SK-MEL-5 (cell line): ENCODE results near the gene SLC35G3. TPM values are rescaled to one million over a fixed set of nuclear protein-coding genes. Genes with fewer than 3 reads are reported as not detected.
"Not testable (repeated sequence)": the region's sequence is repeated elsewhere in the genome, so short reads cannot be mapped to it uniquely, and the experiment has no call there.

ENCODE experiments used
- DNase-seq: peaks from one replicate; pipeline ENCODE4 v3.0.0-alpha.2; 2016; ENCODE audit warnings: low read depth, low spot score
- in situ Hi-C: cut with HindIII; loops from 2 replicates; pipeline ENCODE4 v1.10.0; 2016; ENCODE audit warnings: low sequenced_read_pairs, high pct_unique_total_duplicates, low pct_unique_long_range_greater_than_20kb
- polyA plus RNA-seq, 2 experiments: library from polyadenylated mRNA; depleted of rRNA; stranded (reverse); fragments of >200 nt; gene quantifications; 2 replicates each; pipeline ENCODE4 v1.2.3, GENCODE V29; 2015
- total RNA-seq: library from RNA; depleted of rRNA; stranded (reverse); fragments of >200 nt; shearing (Covaris generic); gene quantifications from 2 replicates; pipeline ENCODE4 v1.2.3, GENCODE V29; 2014; rRNA removed

The SLC35G3 gene
- total RNA-seq = not detected in 2 replicates
- not detected in 2 replicates for polyA plus RNA-seq (2015; cell fraction: cytosol; rRNA removed)
- polyA plus RNA-seq (2015; cell fraction: nucleus; rRNA removed) = not detected in 2 replicates

DNA sequence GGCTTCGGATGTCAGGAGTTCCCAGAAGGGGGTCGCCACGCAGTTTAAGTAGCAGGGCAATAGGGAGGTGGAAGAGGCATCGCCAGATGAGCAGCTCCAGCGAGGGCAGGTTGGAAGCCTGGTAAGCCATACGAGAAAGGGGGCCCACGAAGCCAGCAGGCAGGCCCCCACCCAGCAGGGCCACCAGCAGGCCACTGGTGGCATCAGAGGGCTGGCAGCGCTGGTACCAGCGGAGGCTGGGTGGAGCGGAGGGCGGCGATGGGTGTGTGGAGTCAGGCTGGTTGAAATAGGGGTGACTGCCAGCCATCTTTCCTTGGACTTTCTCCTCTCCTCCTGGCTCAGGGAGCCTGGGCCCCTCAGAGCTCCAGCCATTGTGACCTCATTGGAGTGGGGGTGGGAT lies at the start of gene SLC35G3:
TSS of gene SLC35G3 (minus strand) at position 393 of the 400 bp plus-strand sequence. CDS start at position 307, 86 bp downstream.
- DNase-seq, in situ Hi-C loops: not testable (repeated sequence)

DNA sequence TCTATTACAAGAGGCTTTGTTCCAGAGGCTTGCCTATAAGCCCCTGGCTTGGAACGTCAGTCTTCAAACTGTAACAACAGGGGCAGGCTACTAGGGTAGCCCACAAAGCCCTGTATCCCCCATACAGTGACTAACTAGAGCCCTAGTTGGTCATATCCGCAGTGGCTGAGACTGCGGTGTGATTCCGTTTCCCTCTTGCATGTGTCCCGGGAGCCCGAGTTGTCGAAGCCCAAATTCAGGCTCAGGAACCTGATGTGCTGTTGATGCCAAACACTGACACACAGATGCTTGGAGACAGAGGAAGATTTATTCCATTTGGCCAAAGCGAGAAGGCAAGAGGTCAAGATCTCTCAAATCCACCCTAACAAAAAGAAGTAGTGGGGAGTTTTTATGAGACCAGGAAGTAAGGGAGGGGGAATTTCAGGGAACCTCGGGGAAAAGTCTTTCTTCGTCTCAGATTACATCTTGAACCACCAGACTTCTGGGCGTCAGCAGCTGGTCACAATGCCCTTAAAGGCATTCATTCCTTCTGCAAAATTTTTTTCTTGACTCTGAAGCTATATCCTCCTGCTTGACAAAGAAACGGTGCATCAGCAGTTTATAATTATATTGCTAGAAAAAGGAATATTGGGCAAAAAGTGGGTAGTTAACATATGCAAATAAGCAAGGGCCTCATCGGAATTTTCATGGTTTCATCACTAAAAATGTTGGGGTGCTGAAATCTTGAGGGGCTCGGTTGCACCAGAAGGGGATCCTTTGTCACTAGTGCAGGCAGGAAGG lies 49.6 kb upstream of the SLC35G3 start:
- in situ Hi-C loops = no loop called here

GRCh38 chr17:35242805-35243560 lies 48.8 kb upstream of the SLC35G3 start, which contains the start of gene SLFN5:
TSS of gene SLFN5 (plus strand) at chr17:35243072. CDS start at chr17:35258691, 15,619 bp downstream.
- DNase-seq = peak; percentile 92
- in situ Hi-C loops = no loop called here

More for the DNA sequence above, 49.6 kb upstream of the SLC35G3 start:
- DNase-seq = peak; percentile 47

- DNase-seq = peak; percentile 47
These were observed 48.1 kb upstream of the SLC35G3 start for GRCh38 chr17:35242158-35242804.

DNA sequence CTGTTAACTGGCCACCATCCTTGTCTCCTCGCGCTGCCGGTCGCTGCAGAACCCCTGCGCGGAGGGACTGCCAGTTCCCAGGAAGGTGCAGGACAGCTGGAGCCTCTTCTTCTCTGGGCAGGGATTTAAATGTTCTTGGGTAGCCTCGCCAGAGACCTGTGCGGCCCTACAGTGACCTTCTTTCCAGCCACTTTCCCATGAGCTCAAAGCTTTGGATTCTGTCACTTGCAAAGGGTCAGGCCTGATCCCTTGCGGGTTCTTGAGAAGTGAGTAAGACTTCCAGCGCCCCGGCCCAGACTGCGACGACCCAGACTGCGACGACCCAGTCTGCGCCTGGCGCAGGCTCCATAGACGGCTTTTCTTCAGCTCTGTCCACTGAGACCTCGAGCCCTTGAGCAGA lies 47.3 kb upstream of the SLC35G3 start:
- DNase-seq = no peak
- in situ Hi-C loops = no loop called here

More at GRCh38 chr17:35242158-35242804, 48.1 kb upstream of the SLC35G3 start:
- in situ Hi-C loops = no loop called here

DNA sequence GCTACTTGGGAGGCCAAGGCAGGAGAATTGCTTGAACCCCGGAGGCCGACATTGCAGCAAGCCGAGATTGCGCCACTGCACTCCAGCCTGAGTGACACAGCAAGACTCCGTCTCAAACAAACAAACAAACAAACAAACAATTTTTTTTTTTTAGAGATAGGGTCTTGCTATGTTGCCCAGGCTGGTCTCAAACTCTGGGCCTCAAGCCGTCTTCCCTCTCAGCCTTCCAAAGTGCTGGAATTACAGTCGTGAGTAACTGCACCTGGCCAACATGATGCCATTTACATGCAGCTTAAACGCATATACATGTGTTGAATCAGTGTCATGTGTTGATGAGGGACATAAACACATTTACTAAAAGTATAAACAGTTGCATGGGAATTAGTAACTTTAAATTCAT lies 46.7 kb upstream of the SLC35G3 start:
- no peak for DNase-seq
- in situ Hi-C loops = no loop called here

DNA sequence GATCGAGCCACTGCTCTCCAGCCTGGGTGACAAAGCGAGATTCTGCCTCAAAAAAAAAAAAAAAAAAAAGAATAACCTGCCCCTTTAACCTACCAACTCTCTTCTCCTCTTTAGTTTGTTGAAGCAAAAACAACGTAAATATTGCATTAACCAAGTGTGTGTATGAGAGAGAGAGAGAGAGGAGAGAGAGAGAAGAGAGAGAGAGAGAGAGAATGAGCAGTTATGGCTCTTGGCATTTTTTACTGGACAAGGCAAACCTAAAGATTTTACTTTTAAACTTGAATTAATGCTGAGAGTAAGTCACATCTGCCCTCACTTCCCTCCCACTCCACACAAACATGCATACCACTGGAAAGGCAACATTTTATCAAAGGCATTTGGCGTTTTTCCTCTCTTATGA lies 45.6 kb upstream of the SLC35G3 start:
- in situ Hi-C loops = no loop called here
- no peak for DNase-seq

GRCh38 chr17:35238821-35239220 lies 44.6 kb upstream of the SLC35G3 start:
- DNase-seq = no peak
- in situ Hi-C loops = no loop called here

DNA sequence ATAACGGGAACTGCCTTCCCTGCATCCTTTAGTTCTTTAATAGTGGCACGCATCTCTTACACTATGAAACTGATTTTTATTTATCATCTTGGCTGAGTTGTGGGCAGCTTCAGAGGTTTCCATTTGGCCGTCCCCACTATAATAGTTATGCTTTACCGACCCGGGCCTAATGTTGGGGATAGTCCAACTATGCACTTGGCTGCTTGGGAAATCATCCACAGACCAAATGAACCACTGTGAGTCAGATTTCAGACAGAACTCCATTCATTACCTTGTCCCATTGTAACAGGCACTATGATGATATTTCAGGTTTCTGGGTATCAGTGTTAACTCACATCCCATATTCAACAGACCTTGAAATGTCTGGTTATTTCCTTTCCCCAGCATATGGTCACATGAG lies 42.6 kb upstream of the SLC35G3 start:
- no peak for DNase-seq
- in situ Hi-C loops = no loop called here

GRCh38 chr17:35235917-35236316 lies 41.7 kb upstream of the SLC35G3 start:
- in situ Hi-C loops = no loop called here

GRCh38 chr17:35235289-35235688 lies 41.1 kb upstream of the SLC35G3 start:
- no peak for DNase-seq
- in situ Hi-C loops = no loop called here

More at GRCh38 chr17:35235917-35236316, 41.7 kb upstream of the SLC35G3 start:
- no peak for DNase-seq

- in situ Hi-C loops, DNase-seq: not testable (repeated sequence)
These were observed 40.1 kb upstream of the SLC35G3 start for GRCh38 chr17:35234315-35234714.

- in situ Hi-C loops = no loop called here
- DNase-seq = no peak
These were observed 35.4 kb upstream of the SLC35G3 start for GRCh38 chr17:35229638-35230037.

GRCh38 chr17:35227546-35227945 lies 33.4 kb upstream of the SLC35G3 start:
- DNase-seq = no peak
- in situ Hi-C loops = no loop called here

DNA sequence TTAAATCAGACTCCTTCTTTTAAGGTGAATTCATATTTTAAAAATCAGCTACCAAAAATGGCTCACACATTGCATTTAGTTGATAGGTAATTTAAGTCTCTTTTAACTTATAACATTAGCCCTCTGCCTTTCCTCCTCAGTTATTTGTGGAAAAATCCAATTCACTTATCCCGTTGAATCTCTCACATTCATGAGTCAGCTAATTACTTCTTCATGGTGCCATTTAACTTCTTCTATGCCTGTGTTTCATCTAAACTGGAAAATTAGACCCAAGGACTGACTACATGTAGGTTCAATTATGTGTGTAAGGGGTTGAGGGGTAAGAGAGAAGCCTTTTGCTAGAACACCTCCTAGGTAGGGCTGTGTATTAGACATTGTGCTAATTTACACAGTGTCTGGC lies 30.2 kb upstream of the SLC35G3 start:
- DNase-seq = no peak
- in situ Hi-C loops = no loop called here

- DNase-seq = no peak
- in situ Hi-C loops = no loop called here
These were observed 28.3 kb upstream of the SLC35G3 start for GRCh38 chr17:35222452-35222851.

GRCh38 chr17:35218915-35219314 lies 24.7 kb upstream of the SLC35G3 start:
- in situ Hi-C loops = no loop called here
- no peak for DNase-seq

DNA sequence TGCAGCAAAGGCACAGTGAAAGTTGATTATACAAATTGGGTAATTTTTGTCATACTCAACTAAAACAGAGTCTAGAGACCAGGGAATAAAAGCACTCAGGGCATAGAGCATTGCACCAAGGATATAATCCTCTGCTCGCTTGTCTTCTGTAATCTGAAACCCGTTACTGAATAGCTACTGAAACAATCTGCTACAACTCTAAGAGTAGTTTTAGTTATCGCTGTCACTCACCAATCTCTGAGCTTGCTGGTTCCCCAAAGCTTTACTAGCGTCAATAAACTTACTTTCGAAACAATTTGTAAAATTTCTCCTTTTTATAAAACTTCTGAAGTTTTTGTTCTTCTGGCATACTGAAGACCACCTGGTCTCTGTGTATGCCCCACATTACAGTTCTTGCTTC lies 22.9 kb upstream of the SLC35G3 start:
- in situ Hi-C loops = no loop called here

More for the DNA sequence above, 22.9 kb upstream of the SLC35G3 start:
- DNase-seq = no peak
